Gastrocnemius medialis (tissue), 4 donors: ENCODE measurements around the gene AGRP. TPM values are rescaled to one million over a fixed set of nuclear protein-coding genes. Genes with fewer than 3 reads are reported as not detected.

Experiments used
- ATAC-seq, 2 donors: fragments of 150-250 bp; one replicate each; pipeline ENCODE4 v1.9.1; 2016
- DNase-seq, 2 donors: peaks; one replicate each; pipeline ENCODE4 v3.0.0-alpha.2; 2019
- H3K27ac ChIP-seq, 4 donors: fragments of 200-600 bp; sonication (generic); 1 replicate in 1 of 4; 2 replicates in 3 of 4; pipeline ENCODE4 v1.5.1; 2016 to 2018; ENCODE audit warnings: mild to moderate bottlenecking in 2 of 4, moderate library complexity in 1 of 4
- H3K27me3 ChIP-seq, 3 donors: fragments of 200-600 bp; sonication (generic) in 2 of 3; 1 replicate in 1 of 3; 2 replicates in 2 of 3; pipeline versions ENCODE4 v1.5.1 to v1.6.0; 2016 to 2019; ENCODE audit warnings: mild to moderate bottlenecking in 1 of 3, moderate library complexity in 1 of 3
- H3K36me3 ChIP-seq, 2 donors: fragments of 200-600 bp; sonication (generic) in 1 of 2; one replicate each; pipeline ENCODE4 v1.5.1; 2017 to 2018
- H3K4me1 ChIP-seq, 2 donors: fragments of 200-600 bp; sonication (generic) in 1 of 2; one replicate each; pipeline ENCODE4 v1.5.1; 2016 to 2017; ENCODE audit warnings: mild to moderate bottlenecking in 2 of 2
- H3K4me3 ChIP-seq, 4 donors: fragments of 200-600 bp; sonication (generic) in 3 of 4; 1 replicate in 1 of 4; 2 replicates in 3 of 4; pipeline ENCODE4 v1.5.1; 2016 to 2019; ENCODE audit warnings: mild to moderate bottlenecking in 2 of 4
- H3K9me3 ChIP-seq, 3 donors: fragments of 200-600 bp; sonication (generic) in 2 of 3; 1 replicate in 1 of 3; 2 replicates in 2 of 3; pipeline ENCODE4 v1.5.1; 2016 to 2019
- POLR2A ChIP-seq, 2 donors: fragments of 450-650 bp; IDR thresholded peaks; one replicate each; pipeline ENCODE4 v1.6.1; 2017; ENCODE audit warnings: antibody characterized with exemption in 2 of 2, mild to moderate bottlenecking in 2 of 2, moderate library complexity in 2 of 2
- in situ Hi-C, 4 donors: fragments of 200-750 bp; cut with MboI; loops; one replicate each; pipeline versions ENCODE4 v1.15.0 to v1.8.0; 2017; ENCODE audit warnings: low sequenced_read_pairs in 4 of 4
- intact Hi-C: fragments of 100-400 bp; cut with DNase I; formaldehyde crosslinking; loops from one replicate; pipeline ENCODE4 v1.15.1; 2023; ENCODE audit warnings: low total_unique reads
- total RNA-seq, 4 donors: library from RNA; depleted of rRNA; stranded (reverse); fragments of >200 nt; gene quantifications; one replicate each; pipeline versions ENCODE4 v1.1.0 to v1.2.3, GENCODE V29; 2016
- TF ChIP-seq, protein P1 (sequence below), 5 experiments: fragments of 450-650 bp in 3 of 5; fragments of 200-600 bp in 2 of 5; sonication (generic) in 2 of 5; IDR thresholded peaks in 4 of 5; conservative IDR thresholded peaks in 1 of 5; 1 replicate in 4 of 5; 2 replicates in 1 of 5; pipeline ENCODE4 v1.5.1; 2016 to 2019; ENCODE audit warnings: antibody characterized with exemption in 5 of 5, mild to moderate bottlenecking in 3 of 5, moderate library complexity in 3 of 5

AGRP gene, protein sequence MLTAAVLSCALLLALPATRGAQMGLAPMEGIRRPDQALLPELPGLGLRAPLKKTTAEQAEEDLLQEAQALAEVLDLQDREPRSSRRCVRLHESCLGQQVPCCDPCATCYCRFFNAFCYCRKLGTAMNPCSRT
- not detected for total RNA-seq

DNA sequence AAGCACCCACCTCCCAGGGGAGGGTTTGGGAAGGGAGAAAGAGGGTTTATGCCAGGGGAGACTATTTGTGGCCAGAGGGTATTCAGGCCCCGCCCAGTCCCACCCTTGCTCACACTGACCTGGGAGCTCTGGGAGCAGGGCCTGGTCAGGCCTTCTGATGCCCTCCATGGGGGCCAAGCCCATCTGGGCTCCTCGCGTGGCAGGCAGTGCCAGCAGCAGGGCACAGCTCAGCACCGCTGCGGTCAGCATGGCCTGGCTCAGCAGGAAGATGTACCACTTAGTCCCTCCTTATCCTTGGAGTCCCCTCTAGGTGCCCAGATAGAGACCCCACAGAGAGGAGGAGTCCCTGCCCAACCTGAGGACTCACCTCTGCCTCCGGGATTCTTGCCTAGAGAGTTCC is at the start of gene AGRP:
AGRP (minus strand) TSS at position 398 of the 400 bp plus-strand sequence; CDS start at position 249, 149 bp downstream.
- in situ Hi-C loops: loop anchor here in 1 of 4 donors (5.0 kb wide), 1 partner anchor 34 kb away; no protein-coding TSS in a partner anchor
- no peaks in the 10 kb centered on the region for H3K36me3 ChIP-seq
- no peaks in the 10 kb centered on the region for H3K9me3 ChIP-seq
- DNase-seq (no peak), ATAC-seq (no peak)
- no peaks in the 10 kb centered on the region for H3K27me3 ChIP-seq
- TF ChIP-seq, protein P1, sequence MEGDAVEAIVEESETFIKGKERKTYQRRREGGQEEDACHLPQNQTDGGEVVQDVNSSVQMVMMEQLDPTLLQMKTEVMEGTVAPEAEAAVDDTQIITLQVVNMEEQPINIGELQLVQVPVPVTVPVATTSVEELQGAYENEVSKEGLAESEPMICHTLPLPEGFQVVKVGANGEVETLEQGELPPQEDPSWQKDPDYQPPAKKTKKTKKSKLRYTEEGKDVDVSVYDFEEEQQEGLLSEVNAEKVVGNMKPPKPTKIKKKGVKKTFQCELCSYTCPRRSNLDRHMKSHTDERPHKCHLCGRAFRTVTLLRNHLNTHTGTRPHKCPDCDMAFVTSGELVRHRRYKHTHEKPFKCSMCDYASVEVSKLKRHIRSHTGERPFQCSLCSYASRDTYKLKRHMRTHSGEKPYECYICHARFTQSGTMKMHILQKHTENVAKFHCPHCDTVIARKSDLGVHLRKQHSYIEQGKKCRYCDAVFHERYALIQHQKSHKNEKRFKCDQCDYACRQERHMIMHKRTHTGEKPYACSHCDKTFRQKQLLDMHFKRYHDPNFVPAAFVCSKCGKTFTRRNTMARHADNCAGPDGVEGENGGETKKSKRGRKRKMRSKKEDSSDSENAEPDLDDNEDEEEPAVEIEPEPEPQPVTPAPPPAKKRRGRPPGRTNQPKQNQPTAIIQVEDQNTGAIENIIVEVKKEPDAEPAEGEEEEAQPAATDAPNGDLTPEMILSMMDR (IDR thresholded peaks at IDR 0.05 in 4 of 5, conservative IDR thresholded peaks at IDR 0.05 in 1 of 5): no peak
- no peak for TF ChIP-seq POLR2A (IDR thresholded peaks at IDR 0.05)
- intact Hi-C loops: loop anchor here (5.0 kb wide), 1 partner anchor 39 kb away; no protein-coding TSS in a partner anchor
- H3K27ac ChIP-seq: peak within 1 kb of the TSS in 3 of 4 donors; percentile 86 to 97 (median 95)
- H3K4me3 ChIP-seq: no peak within 1 kb of the TSS
- peaks cover 21 to 32% of the 10 kb centered on the region in 2 donors for H3K4me1 ChIP-seq

DNA sequence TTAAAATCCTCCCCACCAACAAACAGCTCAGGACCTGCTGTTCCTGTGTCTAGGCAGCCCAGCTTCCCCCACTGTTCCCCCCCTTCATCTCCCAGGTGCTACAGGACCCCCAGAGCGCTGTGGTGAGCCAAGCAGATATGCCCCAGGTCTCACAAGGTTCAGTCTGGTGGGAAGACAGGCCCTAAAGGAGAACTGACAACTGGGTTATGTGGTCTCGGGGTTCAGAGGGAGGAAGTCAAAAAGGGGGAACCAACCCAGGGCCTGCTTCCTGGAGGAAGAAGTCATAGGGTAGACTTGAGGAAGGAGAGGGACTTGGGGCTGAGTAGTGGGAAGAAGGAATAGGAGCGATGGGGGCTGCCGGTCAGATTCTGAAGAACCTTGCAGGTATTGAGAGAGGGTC is 47.9 kb upstream of the AGRP start:
- no peaks in the 10 kb centered on the region for H3K27me3 ChIP-seq
- H3K27ac ChIP-seq: peak overlapping the region; percentile 91 to 99 (median 93)
- no peaks in the 10 kb centered on the region for H3K9me3 ChIP-seq
- ATAC-seq (no peak), DNase-seq (no peak)
- H3K4me3 ChIP-seq: no peak overlapping the region
- intact Hi-C loops: no loop called here
- H3K4me1 ChIP-seq: peaks cover 16 to 29% of the 10 kb centered on the region in 2 donors
- H3K36me3 ChIP-seq: no peaks in the 10 kb centered on the region
- TF ChIP-seq, protein P1 (IDR thresholded peaks at IDR 0.05 in 4 of 5, conservative IDR thresholded peaks at IDR 0.05 in 1 of 5): no peak
- no peak for TF ChIP-seq POLR2A (IDR thresholded peaks at IDR 0.05)
- in situ Hi-C loops: no loop called here

DNA sequence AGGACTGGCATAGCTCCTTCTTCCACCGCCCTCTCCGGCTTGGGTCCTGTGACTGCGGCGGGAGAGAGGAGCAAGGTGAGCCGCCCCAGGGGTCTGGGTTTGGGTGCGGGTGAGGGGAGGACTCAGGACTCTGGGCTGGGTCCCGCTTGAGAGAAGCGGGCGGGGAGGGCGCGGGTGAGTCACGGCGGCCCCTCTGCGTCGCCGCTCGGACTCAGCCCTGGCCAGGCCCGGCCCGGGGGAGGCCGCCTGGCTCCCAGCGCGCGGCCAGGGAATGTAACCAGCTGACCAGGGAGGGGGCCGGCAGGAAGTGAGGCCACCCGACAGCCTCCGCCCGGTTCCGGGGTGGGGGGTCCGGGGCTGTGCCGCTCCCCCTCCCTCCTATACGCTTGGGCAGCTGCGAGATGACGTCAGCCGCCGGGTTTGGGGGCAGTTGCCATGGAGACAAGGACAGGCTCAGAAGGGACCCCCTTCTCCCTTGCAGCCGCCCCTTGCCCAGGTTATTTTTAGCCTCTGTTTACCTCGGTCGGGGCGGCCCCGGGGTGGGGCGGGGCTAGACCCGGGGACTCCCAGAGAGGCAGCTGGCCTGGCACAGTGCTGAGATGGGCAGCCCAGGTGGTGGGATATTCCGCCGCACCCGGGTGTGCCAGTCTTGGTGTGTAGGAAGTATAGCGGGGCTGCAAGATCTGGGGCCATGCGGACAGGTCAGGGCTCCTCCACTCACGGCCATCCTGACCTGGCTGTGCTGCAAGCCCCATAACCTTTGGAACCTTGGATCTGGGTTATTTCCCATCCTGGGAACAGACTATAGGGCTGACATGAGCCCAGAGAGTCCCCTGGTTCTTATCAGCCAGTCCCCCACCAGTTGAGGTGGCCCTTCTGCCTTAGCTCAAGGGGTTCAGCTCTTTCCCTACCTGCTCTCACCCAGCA is 46.9 kb upstream of the AGRP start:
- intact Hi-C loops: no loop called here

DNA sequence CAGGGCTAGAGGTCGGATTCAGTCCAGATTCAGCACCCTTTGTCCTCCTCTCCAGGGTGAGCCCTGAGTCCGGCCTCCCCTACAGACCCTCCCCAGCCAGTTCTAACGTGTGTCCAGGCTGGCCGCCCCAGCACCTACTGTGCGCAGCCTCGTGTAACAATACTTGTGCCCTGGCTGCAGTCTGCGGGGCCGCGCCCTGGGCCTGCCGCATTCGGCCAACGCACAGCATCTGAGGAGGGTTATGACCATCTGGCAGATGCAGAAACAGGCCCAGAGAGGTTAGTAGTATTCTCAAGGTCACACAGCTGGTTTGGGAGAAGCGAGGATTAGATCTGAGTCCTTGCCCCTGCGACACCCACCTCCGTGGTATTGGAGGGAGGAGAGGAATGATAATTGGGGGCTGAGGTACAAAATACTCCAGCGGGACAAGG is 46.2 kb upstream of the AGRP start:
- DNase-seq (no peak), ATAC-seq (peak; percentile 33 to 35)
- H3K27me3 ChIP-seq: no peaks in the 10 kb centered on the region
- peaks cover 16 to 28% of the 10 kb centered on the region in 2 donors for H3K4me1 ChIP-seq
- intact Hi-C loops: loop anchor here (10.0 kb wide), 1 partner anchor 275 kb away; the partner anchor contains the start of genes RANBP10 and TSNAXIP1
- H3K9me3 ChIP-seq: no peaks in the 10 kb centered on the region
- in situ Hi-C loops: loop anchor here in 2 of 4 donors (10.0 kb wide), 2 partner anchors 125 to 135 kb away; partner anchors contain the start of genes ACD (in 1 of the 2), C16orf86 (in 1 of the 2), ENKD1 (in 1 of the 2) and PARD6A (in 1 of the 2)
- no peaks in the 10 kb centered on the region for H3K36me3 ChIP-seq
- H3K27ac ChIP-seq: peak overlapping the region; percentile 91 to 99 (median 93)
- peak overlapping the region; percentile 77 to 97 (median 93) for H3K4me3 ChIP-seq
- TF ChIP-seq, protein P1 (IDR thresholded peaks at IDR 0.05 in 4 of 5, conservative IDR thresholded peaks at IDR 0.05 in 1 of 5): peak in 1 of 5 experiments; percentile 11
- TF ChIP-seq POLR2A (IDR thresholded peaks at IDR 0.05): no peak

More for the DNA sequence above, 46.9 kb upstream of the AGRP start:
- H3K36me3 ChIP-seq: no peaks in the 10 kb centered on the region
- H3K27ac ChIP-seq: peak overlapping the region; percentile 91 to 99 (median 93)
- DNase-seq (peak; percentile 39 to 63), ATAC-seq (peak; percentile 30 to 37)
- H3K4me1 ChIP-seq: peaks cover 16 to 28% of the 10 kb centered on the region in 2 donors
- in situ Hi-C loops: no loop called here
- H3K27me3 ChIP-seq: no peaks in the 10 kb centered on the region
- H3K4me3 ChIP-seq: peak overlapping the region; percentile 77 to 97 (median 93)
- peak; percentile 69 to 85 for TF ChIP-seq POLR2A (IDR thresholded peaks at IDR 0.05)
- TF ChIP-seq, protein P1 (IDR thresholded peaks at IDR 0.05 in 4 of 5, conservative IDR thresholded peaks at IDR 0.05 in 1 of 5): no peak
- H3K9me3 ChIP-seq: no peaks in the 10 kb centered on the region
